KMS-11 (cell line): ENCODE measurements around the gene KAZN.

Experiments used
- H2AFZ ChIP-seq: fragments of 200-600 bp; sonication (generic); 2 replicates; pipeline ENCODE4 v1.6.1; 2016; ENCODE audit warnings: antibody characterized with exemption, mixed run types, low read depth
- H3K27ac ChIP-seq: fragments of 200-600 bp; sonication (generic); 2 replicates; pipeline ENCODE4 v1.6.1; 2016; ENCODE audit warnings: mild to moderate bottlenecking, mixed run types
- H3K27me3 ChIP-seq: fragments of 200-600 bp; sonication (generic); 2 replicates; pipeline ENCODE4 v1.6.1; 2017; ENCODE audit warnings: mild to moderate bottlenecking, low read depth, mixed run types, moderate library complexity; ENCODE audit not compliant: insufficient read depth
- H3K36me3 ChIP-seq: fragments of 200-600 bp; sonication (generic); 2 replicates; pipeline ENCODE4 v1.6.1; 2017; ENCODE audit warnings: mild to moderate bottlenecking, mixed run types; ENCODE audit not compliant: insufficient read depth
- H3K4me1 ChIP-seq: fragments of 200-600 bp; sonication (generic); 2 replicates; pipeline ENCODE4 v1.6.1; 2016; ENCODE audit warnings: mild to moderate bottlenecking, low read depth, mixed run types; ENCODE audit not compliant: poor library complexity, severe bottlenecking
- H3K4me2 ChIP-seq: fragments of 200-600 bp; sonication (generic); 2 replicates; pipeline ENCODE4 v1.7.0; 2016; ENCODE audit warnings: mild to moderate bottlenecking, mixed run types
- H3K4me3 ChIP-seq: fragments of 200-600 bp; sonication (generic); IDR thresholded peaks from 2 replicates; pipeline ENCODE4 v1.6.1; 2017; ENCODE audit warnings: low read depth, low read length, mixed read lengths; ENCODE audit not compliant: insufficient read depth
- H3K79me2 ChIP-seq: fragments of 200-600 bp; sonication (generic); 2 replicates; pipeline ENCODE4 v1.6.1; 2016; ENCODE audit warnings: low read depth, mixed run types; ENCODE audit not compliant: insufficient read depth
- H3K9ac ChIP-seq: fragments of 200-600 bp; sonication (generic); 2 replicates; pipeline ENCODE4 v1.6.1; 2016; ENCODE audit warnings: mild to moderate bottlenecking, mixed run types
- H4K20me1 ChIP-seq: fragments of 200-600 bp; sonication (generic); 2 replicates; pipeline ENCODE4 v1.6.1; 2016; ENCODE audit warnings: mild to moderate bottlenecking, mixed run types; ENCODE audit not compliant: insufficient read depth
- TF ChIP-seq, protein P1 (sequence below): fragments of 200-600 bp; sonication (generic); conservative IDR thresholded peaks from 2 replicates; pipeline ENCODE4 v1.6.1; 2017; ENCODE audit warnings: low read depth, mild to moderate bottlenecking, antibody characterized with exemption, low read length, moderate library complexity, mixed read lengths

The KAZN gene

DNA sequence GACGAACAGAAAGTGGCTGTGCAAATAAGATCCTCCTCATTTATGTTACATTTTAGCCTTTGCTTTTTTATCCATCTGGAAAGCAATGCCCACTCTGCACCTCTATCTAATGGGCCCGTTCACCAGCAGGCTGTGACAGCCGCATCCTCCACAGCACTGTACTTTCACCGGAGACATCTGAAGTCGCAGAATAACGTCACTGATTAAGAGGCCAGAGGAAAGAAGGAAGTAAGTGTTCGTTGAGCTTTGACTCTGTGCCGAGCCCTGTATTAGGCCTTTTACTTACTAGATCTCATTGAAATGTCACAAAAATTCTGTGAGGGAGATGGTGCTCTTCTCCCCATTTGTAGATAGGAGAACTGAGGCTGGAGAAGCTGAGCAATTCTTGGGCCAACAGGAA lies 62.3 kb downstream of the KAZN start:
- H3K79me2 ChIP-seq: no peaks in the 10 kb centered on the region
- H3K36me3 ChIP-seq: no peaks in the 10 kb centered on the region
- no peaks in the 10 kb centered on the region for H3K4me1 ChIP-seq
- H3K4me2 ChIP-seq: no peak overlapping the region
- no peak overlapping the region for H3K27ac ChIP-seq
- TF ChIP-seq, protein P1, sequence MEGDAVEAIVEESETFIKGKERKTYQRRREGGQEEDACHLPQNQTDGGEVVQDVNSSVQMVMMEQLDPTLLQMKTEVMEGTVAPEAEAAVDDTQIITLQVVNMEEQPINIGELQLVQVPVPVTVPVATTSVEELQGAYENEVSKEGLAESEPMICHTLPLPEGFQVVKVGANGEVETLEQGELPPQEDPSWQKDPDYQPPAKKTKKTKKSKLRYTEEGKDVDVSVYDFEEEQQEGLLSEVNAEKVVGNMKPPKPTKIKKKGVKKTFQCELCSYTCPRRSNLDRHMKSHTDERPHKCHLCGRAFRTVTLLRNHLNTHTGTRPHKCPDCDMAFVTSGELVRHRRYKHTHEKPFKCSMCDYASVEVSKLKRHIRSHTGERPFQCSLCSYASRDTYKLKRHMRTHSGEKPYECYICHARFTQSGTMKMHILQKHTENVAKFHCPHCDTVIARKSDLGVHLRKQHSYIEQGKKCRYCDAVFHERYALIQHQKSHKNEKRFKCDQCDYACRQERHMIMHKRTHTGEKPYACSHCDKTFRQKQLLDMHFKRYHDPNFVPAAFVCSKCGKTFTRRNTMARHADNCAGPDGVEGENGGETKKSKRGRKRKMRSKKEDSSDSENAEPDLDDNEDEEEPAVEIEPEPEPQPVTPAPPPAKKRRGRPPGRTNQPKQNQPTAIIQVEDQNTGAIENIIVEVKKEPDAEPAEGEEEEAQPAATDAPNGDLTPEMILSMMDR: no peak
- no peak overlapping the region for H2AFZ ChIP-seq
- no peak overlapping the region for H3K9ac ChIP-seq
- no peaks in the 10 kb centered on the region for H4K20me1 ChIP-seq
- H3K4me3 ChIP-seq: no peak overlapping the region
- H3K27me3 ChIP-seq: peaks cover 1% of the 10 kb centered on the region; the same call in 1 of the 2 replicates

DNA sequence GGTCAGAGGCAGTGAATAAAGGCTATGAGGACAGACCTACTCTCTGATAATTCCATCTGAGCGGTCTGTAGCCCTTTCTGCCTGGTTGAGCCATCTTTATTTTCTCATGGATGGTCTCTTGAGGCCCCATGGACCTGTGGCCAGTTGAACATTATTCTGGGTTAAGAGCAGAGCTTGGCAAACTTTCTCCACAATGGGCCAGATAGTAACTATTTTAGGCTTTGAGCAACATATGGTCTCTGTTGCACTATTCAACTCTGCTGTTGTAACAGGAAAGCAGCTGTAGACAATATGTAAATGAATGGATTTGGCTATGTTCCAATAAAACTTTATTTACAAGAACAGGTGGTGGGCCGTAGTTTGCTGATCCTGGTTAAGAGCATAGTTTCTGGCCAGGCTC lies 62.7 kb downstream of the KAZN start:
- Histone ChIP-seq H3K9ac (no peak overlapping the region), H3K4me3 (no peak overlapping the region), H3K79me2 (no peaks in the 10 kb centered on the region), H2AFZ (no peak overlapping the region), H3K36me3 (no peaks in the 10 kb centered on the region), H3K27me3 (peaks cover 5% of the 10 kb centered on the region; the same call in 1 of the 2 replicates), H3K27ac (no peak overlapping the region), H4K20me1 (no peaks in the 10 kb centered on the region), H3K4me1 (no peaks in the 10 kb centered on the region), H3K4me2 (no peak overlapping the region)
- TF ChIP-seq, protein P1: no peak

DNA sequence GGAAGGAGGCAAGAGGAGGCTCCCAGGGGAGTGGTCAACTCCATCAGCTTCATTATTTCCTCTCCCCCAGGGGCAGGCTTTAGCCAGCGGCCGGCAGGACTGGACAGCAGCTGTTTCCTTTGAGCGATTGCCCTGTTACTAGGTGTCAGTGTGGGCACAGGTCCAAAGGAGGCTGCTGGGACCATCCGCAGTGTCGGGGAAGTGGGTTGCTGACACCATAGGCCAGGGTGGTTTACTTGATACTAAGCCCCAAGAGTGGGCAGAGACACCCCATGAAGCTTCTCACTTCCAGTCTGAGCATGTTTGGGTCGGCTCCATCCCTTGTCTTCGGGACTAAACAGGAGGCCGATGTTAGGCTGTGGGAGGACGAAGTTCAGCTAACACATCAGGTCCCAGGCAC lies 63.6 kb downstream of the KAZN start:
- Histone ChIP-seq H3K79me2 (no peaks in the 10 kb centered on the region), H3K4me1 (no peaks in the 10 kb centered on the region), H3K4me2 (no peak overlapping the region), H3K27me3 (peaks cover 5% of the 10 kb centered on the region; the same call in 1 of the 2 replicates), H3K27ac (no peak overlapping the region), H3K4me3 (no peak overlapping the region), H4K20me1 (no peaks in the 10 kb centered on the region), H2AFZ (no peak overlapping the region), H3K36me3 (no peaks in the 10 kb centered on the region), H3K9ac (no peak overlapping the region)
- TF ChIP-seq, protein P1: no peak

DNA sequence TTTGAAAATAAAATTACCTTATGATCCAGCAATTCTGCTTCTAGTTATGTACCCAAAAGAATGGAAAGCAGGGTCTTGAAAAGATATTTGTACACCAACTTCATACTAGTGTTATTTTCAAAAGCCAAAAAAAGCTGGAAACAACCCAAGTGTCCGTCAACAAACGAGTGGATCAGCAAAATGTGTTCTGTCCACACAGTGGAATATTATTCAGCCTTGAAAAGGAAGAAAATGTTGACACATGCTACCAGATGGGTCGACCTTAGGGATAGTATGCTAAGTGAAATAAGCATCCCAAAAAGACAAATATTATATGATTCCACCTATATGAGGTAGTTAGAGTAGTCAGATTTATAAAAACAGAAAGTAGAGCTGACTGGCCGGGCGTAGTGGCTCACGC lies 65.3 kb downstream of the KAZN start:
- H3K79me2 ChIP-seq: no peaks in the 10 kb centered on the region
- no peak overlapping the region for H2AFZ ChIP-seq
- H3K4me1 ChIP-seq: no peaks in the 10 kb centered on the region
- H3K36me3 ChIP-seq: no peaks in the 10 kb centered on the region
- TF ChIP-seq, protein P1: no peak
- peaks cover 5% of the 10 kb centered on the region; the same call in 1 of the 2 replicates for H3K27me3 ChIP-seq
- H3K4me3 ChIP-seq: no peak overlapping the region
- no peak overlapping the region for H3K27ac ChIP-seq
- H3K9ac ChIP-seq: no peak overlapping the region
- H4K20me1 ChIP-seq: no peaks in the 10 kb centered on the region
- no peak overlapping the region for H3K4me2 ChIP-seq
